ENCODE data around the gene CCNI.

CCNI gene

GRCh38 chr4:77006753-77007353 is 68.9 kb downstream of the CCNI start:
- TF ChIP-seq, protein P1, sequence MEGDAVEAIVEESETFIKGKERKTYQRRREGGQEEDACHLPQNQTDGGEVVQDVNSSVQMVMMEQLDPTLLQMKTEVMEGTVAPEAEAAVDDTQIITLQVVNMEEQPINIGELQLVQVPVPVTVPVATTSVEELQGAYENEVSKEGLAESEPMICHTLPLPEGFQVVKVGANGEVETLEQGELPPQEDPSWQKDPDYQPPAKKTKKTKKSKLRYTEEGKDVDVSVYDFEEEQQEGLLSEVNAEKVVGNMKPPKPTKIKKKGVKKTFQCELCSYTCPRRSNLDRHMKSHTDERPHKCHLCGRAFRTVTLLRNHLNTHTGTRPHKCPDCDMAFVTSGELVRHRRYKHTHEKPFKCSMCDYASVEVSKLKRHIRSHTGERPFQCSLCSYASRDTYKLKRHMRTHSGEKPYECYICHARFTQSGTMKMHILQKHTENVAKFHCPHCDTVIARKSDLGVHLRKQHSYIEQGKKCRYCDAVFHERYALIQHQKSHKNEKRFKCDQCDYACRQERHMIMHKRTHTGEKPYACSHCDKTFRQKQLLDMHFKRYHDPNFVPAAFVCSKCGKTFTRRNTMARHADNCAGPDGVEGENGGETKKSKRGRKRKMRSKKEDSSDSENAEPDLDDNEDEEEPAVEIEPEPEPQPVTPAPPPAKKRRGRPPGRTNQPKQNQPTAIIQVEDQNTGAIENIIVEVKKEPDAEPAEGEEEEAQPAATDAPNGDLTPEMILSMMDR (conservative IDR thresholded peaks at IDR 0.05; ENCODE audit: low read depth, low read length) = no peak
- no peak for DNase-seq (ENCODE audit: low read depth)
- no peak overlapping the region for H3K4me3 ChIP-seq (ENCODE audit: low read length)

DNA sequence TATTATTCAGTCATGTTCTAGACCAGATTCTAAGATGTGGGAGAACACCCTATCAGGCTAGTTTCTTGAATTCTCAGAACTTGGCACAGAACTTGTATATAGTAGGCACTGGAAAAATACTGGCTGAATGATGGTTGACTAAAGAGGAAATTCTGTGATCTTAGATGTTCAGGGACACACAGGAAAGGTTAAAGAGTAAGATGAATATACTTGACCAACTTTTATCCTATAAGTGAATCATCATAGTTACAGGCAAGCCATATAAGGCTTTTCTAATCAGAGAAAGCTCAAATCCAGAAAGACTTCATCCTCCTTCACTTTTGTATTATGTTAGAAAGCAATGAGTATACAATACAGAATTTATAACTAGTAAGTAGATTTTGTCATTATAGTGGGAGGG is 72.4 kb downstream of the CCNI start:
- DNase-seq (ENCODE audit: low read depth) = no peak
- TF ChIP-seq, protein P1 (conservative IDR thresholded peaks at IDR 0.05; ENCODE audit: low read depth, low read length) = no peak
- H3K4me3 ChIP-seq (ENCODE audit: low read length) = no peak overlapping the region

DNA sequence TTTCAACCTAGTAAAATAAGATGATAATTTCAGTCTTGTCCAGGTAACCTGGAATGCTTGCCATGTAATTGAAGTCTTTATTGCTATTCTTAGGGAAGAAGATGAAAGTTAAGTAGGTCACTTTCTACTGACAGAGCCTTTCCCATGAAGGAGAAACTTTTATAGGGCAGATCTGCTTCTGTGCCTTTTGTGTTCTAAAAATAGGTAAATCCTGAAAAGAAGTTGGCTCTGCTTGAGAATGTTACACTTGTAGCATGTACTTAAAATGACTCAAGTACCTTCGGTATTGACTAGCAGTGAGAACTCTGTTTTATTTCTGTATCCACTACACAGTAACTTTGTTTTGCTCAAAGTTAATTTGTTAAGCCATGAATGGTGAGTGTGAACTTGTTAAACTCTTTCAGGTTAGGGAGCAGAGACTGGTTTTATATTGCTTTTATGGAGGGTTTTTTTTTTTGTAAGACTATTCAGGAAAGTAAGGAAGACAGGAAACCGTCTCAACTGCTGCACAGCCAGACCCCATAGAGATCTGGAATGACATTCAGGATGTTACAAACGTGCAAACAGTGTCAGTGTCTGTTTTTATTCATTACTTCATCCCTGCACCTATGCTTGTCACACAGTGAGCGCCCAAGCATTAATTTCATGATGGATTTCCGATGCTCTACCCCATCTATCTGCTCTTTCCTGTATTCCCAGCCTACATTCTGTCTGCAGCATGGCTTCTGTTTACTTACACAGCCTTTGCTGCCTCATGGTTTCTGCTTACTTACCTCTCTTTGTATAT is 73.3 kb downstream of the CCNI start:
- peak; percentile 64 for DNase-seq (ENCODE audit: low read depth)
- peak overlapping the region; percentile 19 for H3K4me3 ChIP-seq (ENCODE audit: low read length)
- TF ChIP-seq, protein P1 (conservative IDR thresholded peaks at IDR 0.05; ENCODE audit: low read depth, low read length) = no peak

DNA sequence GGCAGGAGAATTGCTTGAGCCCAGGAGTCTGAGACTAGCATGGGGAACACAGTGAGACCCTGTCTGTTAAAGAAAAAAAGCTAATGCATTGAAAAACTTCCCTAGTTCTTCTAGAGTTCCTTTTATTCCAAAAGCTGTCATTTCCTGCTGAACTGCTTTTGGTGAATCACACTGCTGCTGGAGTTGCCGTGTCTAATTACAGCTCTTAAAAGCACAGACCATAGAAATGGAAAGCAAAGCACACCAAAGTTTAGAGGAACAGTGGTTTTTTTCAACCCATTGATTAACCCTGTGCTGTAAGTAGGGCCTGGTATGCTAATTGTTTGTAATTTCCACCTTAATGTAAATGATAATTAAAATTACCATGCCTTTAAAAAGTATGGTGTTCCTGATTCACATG is 73.9 kb downstream of the CCNI start:
- TF ChIP-seq, protein P1 (conservative IDR thresholded peaks at IDR 0.05; ENCODE audit: low read depth, low read length) = no peak
- no peak for DNase-seq (ENCODE audit: low read depth)
- peak overlapping the region; percentile 19 for H3K4me3 ChIP-seq (ENCODE audit: low read length)

DNA sequence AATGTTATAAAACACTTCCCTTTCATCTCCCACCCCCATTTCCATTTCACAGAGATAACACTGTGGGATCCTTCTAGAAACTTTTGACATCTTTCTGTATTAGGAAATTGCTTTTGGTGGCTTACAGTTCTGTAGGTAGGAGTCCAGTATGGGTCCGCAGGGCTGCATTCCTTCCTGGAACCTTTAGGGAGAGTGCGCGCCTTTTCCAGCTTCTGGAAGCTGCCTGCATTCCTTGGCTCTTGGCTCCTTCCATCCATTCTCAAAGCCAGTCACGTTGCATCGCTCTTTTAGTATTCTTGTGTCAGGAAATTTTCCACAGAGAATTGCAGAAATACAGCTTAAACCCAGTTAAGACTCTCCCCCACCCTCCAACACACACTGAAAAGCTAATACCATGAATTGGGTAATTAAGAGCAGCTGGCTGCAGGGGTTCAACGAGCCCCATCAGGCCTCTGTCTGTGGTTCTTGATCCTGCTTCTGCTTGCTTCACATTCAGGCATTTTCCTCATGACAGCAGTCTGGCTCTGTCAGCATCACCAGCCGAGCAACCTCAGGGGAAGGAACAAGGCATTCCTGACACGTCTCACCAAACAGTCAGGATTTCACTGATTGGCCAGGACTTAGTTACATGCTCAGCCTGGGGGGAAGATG is 77.4 kb downstream of the CCNI start:
- no peak overlapping the region for H3K4me3 ChIP-seq (ENCODE audit: low read length)
- no peak for DNase-seq (ENCODE audit: low read depth)
- TF ChIP-seq, protein P1 (conservative IDR thresholded peaks at IDR 0.05; ENCODE audit: low read depth, low read length) = no peak

DNA sequence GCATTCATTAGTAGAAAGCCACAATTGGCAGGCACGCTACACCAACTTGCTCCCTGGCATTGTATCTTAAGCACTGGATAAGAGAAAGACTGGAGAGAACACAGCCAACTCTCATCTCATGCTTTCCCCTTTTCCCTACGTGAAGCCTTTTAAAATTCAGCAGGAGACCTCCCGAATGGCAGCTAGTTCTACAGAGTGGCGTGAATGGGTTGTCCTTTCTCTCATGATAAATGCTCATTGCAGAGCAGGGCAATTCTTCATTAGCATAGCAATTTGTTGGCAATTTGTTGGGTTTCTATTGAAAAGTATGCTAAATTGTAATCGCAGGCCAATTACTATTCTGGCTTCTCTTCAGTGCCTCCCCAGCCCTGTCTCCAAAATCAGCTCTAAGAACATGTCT is 78.3 kb downstream of the CCNI start:
- DNase-seq (ENCODE audit: low read depth) = no peak
- H3K4me3 ChIP-seq (ENCODE audit: low read length) = no peak overlapping the region
- TF ChIP-seq, protein P1 (conservative IDR thresholded peaks at IDR 0.05; ENCODE audit: low read depth, low read length) = no peak
